H1 (cell line): ENCODE results near the gene DOCK8.
"Not testable (repeated sequence)": the region's sequence is repeated elsewhere in the genome, so short reads cannot be mapped to it uniquely, and the experiment has no call there.

Experiments used
- BRCA1 ChIP-seq: IDR thresholded peaks from 2 replicates; pipeline ENCODE4 v1.6.1; 2012; ENCODE audit warnings: low read depth, low read length, improper control_type of control experiment
- CHD1 ChIP-seq: IDR thresholded peaks from 2 replicates; pipeline ENCODE4 v1.6.1; 2012; ENCODE audit warnings: low read depth, low read length, improper control_type of control experiment
- EZH2 ChIP-seq: fragments of 200-600 bp; sonication (generic); IDR thresholded peaks from 2 replicates; pipeline ENCODE4 v1.7.1; 2012; ENCODE audit warnings: low read depth, mild to moderate bottlenecking, moderate library complexity, low read length, inconsistent platforms; ENCODE audit not compliant: severe bottlenecking
- RAD21 ChIP-seq, 2 experiments: IDR thresholded peaks in 1 of 2; conservative IDR thresholded peaks in 1 of 2; 2 replicates each; pipeline ENCODE4 v1.6.1; 2011; ENCODE audit warnings: low read depth in 2 of 2, low read length in 2 of 2, improper control_type of control experiment in 1 of 2, inconsistent platforms in 1 of 2, mild to moderate bottlenecking in 1 of 2, moderate library complexity in 1 of 2

- not testable (repeated sequence) for TF ChIP-seq EZH2; CHD1; RAD21 (IDR thresholded peaks at IDR 0.05 in 1 of 2, conservative IDR thresholded peaks at IDR 0.05 in 1 of 2; ENCODE audit: low read depth in 2 of 2, low read length in 2 of 2); BRCA1
Measured at GRCh38 chr9:169757-170156, 44.9 kb upstream of the DOCK8 start.
